Breast epithelium (tissue), 4 donors: Measurements from ENCODE around the gene SNX25. TPM values are rescaled to one million over a fixed set of nuclear protein-coding genes. Genes with fewer than 3 reads are reported as not detected.
A peak's percentile ranks its signal among the peaks of the same experiment; 100 is the strongest.
"Not testable (repeated sequence)": the region's sequence is repeated elsewhere in the genome, so short reads cannot be mapped to it uniquely, and the experiment has no call there.

Experiments
- DNase-seq, 2 donors: peaks; one replicate each; pipeline ENCODE4 v3.0.0-alpha.2; 2019; ENCODE audit warnings: low spot score in 2 of 2
- H3K27ac ChIP-seq, 2 donors: fragments of 200-600 bp; sonication (generic) in 1 of 2; one replicate each; pipeline ENCODE4 v1.5.1; 2016 to 2019; ENCODE audit warnings: mild to moderate bottlenecking in 1 of 2
- H3K27me3 ChIP-seq, 2 donors: fragments of 200-600 bp; sonication (generic) in 1 of 2; one replicate each; pipeline versions ENCODE4 v1.5.1 to v1.6.0; 2017 to 2019; ENCODE audit warnings: control low read depth in 1 of 2, mild to moderate bottlenecking in 1 of 2
- H3K36me3 ChIP-seq: fragments of 200-600 bp; one replicate; pipeline ENCODE4 v1.5.1; 2019
- H3K4me1 ChIP-seq, 2 donors: fragments of 200-600 bp; sonication (generic); one replicate each; pipeline ENCODE4 v1.5.1; 2016 to 2019; ENCODE audit warnings: control low read depth in 1 of 2
- H3K4me3 ChIP-seq, 3 donors: fragments of 200-600 bp; sonication (generic); 1 replicate in 2 of 3; 2 replicates in 1 of 3; pipeline ENCODE4 v1.5.1; 2016 to 2019; ENCODE audit warnings: mild to moderate bottlenecking in 3 of 3, moderate library complexity in 2 of 3
- H3K9me3 ChIP-seq, 2 donors: fragments of 200-600 bp; sonication (generic) in 1 of 2; one replicate each; pipeline ENCODE4 v1.5.1; 2016 to 2019; ENCODE audit warnings: control low read depth in 1 of 2
- POLR2A ChIP-seq: fragments of 450-650 bp; IDR thresholded peaks from one replicate; pipeline ENCODE4 v1.6.1; 2016; ENCODE audit warnings: antibody characterized with exemption, mild to moderate bottlenecking, moderate library complexity
- POLR2AphosphoS5 ChIP-seq, 3 donors: sonication (generic); formaldehyde crosslinking; IDR thresholded peaks; one replicate each; pipeline ENCODE4 v1.6.1; 2017; ENCODE audit warnings: antibody characterized with exemption in 3 of 3
- intact Hi-C: fragments of 100-400 bp; cut with DNase I; formaldehyde crosslinking; loops from one replicate; pipeline ENCODE4 v1.15.1; 2023; ENCODE audit warnings: low total_unique reads
- total RNA-seq, 3 donors: library from RNA; depleted of rRNA; stranded (reverse); fragments of >200 nt; gene quantifications; one replicate each; pipeline ENCODE4 v1.1.0, GENCODE V29; 2016
- TF ChIP-seq, protein P1 (sequence below), 3 donors: fragments of 450-650 bp; IDR thresholded peaks; one replicate each; pipeline ENCODE4 v1.5.1; 2016 to 2017; ENCODE audit warnings: antibody characterized with exemption in 3 of 3, mild to moderate bottlenecking in 3 of 3, moderate library complexity in 3 of 3

Gene SNX25
- total RNA-seq, 3 donors from 2014 or later = 16.8 to 30.1 (median 29.8) TPM

DNA sequence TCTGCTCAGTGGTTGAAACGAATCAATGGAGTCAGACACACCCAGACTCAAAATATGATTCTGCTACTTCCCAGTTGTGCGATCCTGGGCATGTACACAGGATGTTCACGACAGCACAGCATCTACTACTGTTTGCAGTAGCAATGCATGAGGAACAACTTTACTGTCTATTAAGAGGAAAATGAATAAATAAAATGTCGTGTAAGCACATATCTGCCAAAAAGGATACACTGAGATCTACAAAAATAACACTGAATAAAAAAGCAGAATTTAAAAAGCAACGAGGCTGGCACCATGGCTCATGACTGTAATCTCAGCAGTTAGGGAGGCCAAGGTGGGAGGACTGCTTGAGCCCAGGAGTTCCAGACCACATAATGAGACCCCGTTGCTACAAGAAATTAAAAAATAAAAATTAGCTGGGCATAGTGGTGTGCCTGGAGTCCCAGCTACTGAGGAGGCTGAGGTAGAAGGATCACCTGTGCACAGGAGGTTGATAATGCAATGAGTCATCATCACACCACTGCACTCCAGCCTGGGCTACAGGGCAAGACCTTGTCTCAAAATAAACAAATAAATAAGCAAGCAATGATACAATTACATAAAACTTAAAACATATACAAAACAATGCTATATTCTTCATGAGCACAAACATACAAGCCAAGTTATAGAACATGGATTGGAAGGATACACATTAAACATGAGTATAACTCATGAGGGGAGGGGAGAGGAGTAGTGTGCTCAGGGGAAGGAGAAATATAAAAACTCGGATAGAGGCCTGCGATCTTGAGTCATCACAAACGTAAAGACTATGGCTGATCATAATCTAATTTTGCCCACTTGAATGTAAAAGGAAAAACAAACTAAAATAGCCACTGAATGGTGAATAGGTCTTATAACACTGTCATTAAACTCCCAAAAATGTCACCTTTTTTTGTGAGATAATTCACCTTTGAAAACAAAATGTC lies 14.2 kb upstream of the SNX25 start:
- Histone ChIP-seq H3K9me3 (no peaks in the 10 kb centered on the region), H3K36me3 (no peaks in the 10 kb centered on the region), H3K27ac (no peak overlapping the region), H3K4me3 (no peak overlapping the region), H3K27me3 (no peaks in the 10 kb centered on the region), H3K4me1 (no peaks in the 10 kb centered on the region)
- DNase-seq = no peak
- intact Hi-C loops = loop anchor here (1.0 kb wide), 1 partner anchor 13 kb away; no protein-coding TSS in a partner anchor
- TF ChIP-seq POLR2A (no peak), POLR2AphosphoS5 (IDR thresholded peaks at IDR 0.05) (no peak)
- TF ChIP-seq, protein P1, sequence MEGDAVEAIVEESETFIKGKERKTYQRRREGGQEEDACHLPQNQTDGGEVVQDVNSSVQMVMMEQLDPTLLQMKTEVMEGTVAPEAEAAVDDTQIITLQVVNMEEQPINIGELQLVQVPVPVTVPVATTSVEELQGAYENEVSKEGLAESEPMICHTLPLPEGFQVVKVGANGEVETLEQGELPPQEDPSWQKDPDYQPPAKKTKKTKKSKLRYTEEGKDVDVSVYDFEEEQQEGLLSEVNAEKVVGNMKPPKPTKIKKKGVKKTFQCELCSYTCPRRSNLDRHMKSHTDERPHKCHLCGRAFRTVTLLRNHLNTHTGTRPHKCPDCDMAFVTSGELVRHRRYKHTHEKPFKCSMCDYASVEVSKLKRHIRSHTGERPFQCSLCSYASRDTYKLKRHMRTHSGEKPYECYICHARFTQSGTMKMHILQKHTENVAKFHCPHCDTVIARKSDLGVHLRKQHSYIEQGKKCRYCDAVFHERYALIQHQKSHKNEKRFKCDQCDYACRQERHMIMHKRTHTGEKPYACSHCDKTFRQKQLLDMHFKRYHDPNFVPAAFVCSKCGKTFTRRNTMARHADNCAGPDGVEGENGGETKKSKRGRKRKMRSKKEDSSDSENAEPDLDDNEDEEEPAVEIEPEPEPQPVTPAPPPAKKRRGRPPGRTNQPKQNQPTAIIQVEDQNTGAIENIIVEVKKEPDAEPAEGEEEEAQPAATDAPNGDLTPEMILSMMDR (IDR thresholded peaks at IDR 0.05) = no peak

- Histone ChIP-seq H3K4me1 (no peaks in the 10 kb centered on the region), H3K9me3 (no peaks in the 10 kb centered on the region), H3K4me3 (no peak overlapping the region), H3K27me3 (no peaks in the 10 kb centered on the region), H3K27ac (no peak overlapping the region), H3K36me3 (no peaks in the 10 kb centered on the region)
- TF ChIP-seq, protein P1 (IDR thresholded peaks at IDR 0.05) = no peak
- TF ChIP-seq POLR2A (no peak), POLR2AphosphoS5 (IDR thresholded peaks at IDR 0.05) (no peak)
- DNase-seq = no peak
- intact Hi-C loops = no loop called here
These were observed 13.0 kb upstream of the SNX25 start for GRCh38 chr4:185196437-185196836.

DNA sequence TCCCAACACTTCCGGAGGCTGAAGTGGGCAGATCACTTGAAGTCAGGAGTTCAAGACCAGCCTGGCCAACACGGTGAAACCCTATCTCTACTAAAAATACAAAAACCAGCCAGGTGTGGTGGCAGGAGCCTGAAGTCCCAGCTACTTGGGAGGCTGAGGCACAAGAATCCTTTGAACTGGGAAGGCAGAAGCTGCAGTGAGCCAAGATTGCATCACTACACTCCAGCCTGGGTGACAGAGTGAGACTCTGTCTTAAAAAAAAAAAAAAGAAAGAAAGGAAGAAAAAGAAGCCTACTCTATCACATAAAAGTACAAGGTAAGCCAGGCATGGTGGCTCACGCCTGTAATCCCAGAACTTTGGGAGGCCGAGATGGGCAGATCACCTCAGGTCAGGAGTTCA lies 11.2 kb upstream of the SNX25 start:
- intact Hi-C loops, H3K4me1 ChIP-seq, H3K36me3 ChIP-seq, H3K9me3 ChIP-seq, DNase-seq, H3K27ac ChIP-seq, H3K27me3 ChIP-seq, H3K4me3 ChIP-seq: not testable (repeated sequence)

DNA sequence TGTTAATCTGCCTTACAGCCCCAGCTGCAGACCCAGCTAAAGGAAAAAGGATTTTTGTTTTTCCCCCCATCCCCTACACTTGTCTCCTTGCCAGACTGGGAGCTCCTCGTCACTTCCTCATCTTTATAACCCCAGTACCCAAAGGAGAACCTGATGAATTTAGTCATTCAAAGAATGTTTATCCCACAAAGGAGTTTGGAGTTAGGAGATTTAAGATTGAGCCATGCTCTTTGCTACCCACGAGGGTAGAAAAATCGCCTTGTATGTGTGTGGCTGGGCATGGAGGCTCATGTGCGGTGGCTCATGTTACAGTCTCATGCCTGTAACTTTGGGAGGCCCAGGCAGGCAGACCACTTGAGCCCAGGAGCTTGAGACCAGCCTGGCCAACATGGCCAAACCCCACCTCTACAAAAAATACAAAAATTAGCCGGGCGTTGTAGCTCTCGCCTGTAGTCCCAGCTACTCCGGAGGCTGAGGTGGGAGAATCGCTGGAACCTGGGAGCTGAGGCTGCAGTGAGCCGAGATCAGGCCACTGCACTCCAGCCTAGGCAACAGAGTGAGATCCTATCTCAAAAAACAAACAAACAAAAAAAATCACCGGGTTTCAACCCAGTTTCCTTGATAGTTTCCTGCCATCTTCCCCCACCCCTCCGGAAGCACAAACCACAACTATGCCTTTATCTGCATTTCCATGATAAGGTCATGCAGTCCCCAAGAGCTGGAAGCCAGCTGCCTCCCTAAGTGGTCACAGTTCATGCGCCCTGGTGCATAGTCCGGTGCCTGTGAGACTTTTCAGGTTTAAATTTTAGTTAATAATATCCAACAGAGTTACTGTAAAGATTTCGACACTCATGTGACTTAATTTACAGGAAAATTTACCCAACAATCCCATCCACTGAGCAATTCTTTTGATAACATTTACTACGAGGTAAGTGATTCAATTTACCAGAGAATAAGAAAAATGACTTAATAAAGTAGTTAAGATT lies 7.1 kb upstream of the SNX25 start:
- Histone ChIP-seq H3K27me3 (no peaks in the 10 kb centered on the region), H3K9me3 (no peaks in the 10 kb centered on the region), H3K4me1 (no peaks in the 10 kb centered on the region), H3K27ac (peak overlapping the region; percentile 99 to 100), H3K36me3 (no peaks in the 10 kb centered on the region), H3K4me3 (peak overlapping the region in 1 of 3 donors; percentile 98)
- intact Hi-C loops = loop anchor here (10.0 kb wide), 1 partner anchor 193 kb away; the partner anchor contains the start of genes ANKRD37 and LRP2BP
- DNase-seq = no peak
- TF ChIP-seq, protein P1 (IDR thresholded peaks at IDR 0.05) = no peak
- TF ChIP-seq POLR2AphosphoS5 (IDR thresholded peaks at IDR 0.05) (no peak), POLR2A (no peak)

- DNase-seq = no peak
- intact Hi-C loops = loop anchor here (10.0 kb wide), 1 partner anchor 192 kb away; the partner anchor contains the start of genes ANKRD37 and LRP2BP
These were observed 6.4 kb upstream of the SNX25 start for GRCh38 chr4:185202984-185203485.

More at GRCh38 chr4:185202984-185203485, 6.4 kb upstream of the SNX25 start:
- Histone ChIP-seq H3K27me3 (no peaks in the 10 kb centered on the region), H3K4me1 (no peaks in the 10 kb centered on the region), H3K36me3 (no peaks in the 10 kb centered on the region), H3K4me3 (peak overlapping the region; percentile 68 to 98 (median 81)), H3K9me3 (no peaks in the 10 kb centered on the region), H3K27ac (peak overlapping the region; percentile 99 to 100)
- no peak for TF ChIP-seq POLR2A
- TF ChIP-seq, protein P1 (IDR thresholded peaks at IDR 0.05) = no peak
- TF ChIP-seq POLR2AphosphoS5 (IDR thresholded peaks at IDR 0.05) = no peak
